Stomach (tissue), 4 donors: ENCODE measurements around the gene XPO6.

Source experiments
- CTCF ChIP-seq, 7 experiments: fragments of 450-650 bp in 4 of 7; fragments of 200-600 bp in 3 of 7; sonication (generic) in 3 of 7; IDR thresholded peaks; one replicate each; pipeline ENCODE4 v1.5.1; 2016 to 2019; ENCODE audit warnings: antibody characterized with exemption in 7 of 7, control low read depth in 2 of 7, mild to moderate bottlenecking in 1 of 7
- POLR2A ChIP-seq, 4 donors: fragments of 450-650 bp; IDR thresholded peaks; one replicate each; pipeline ENCODE4 v1.6.1; 2016; ENCODE audit warnings: antibody characterized with exemption in 4 of 4, control low read depth in 2 of 4, mild to moderate bottlenecking in 1 of 4, moderate library complexity in 1 of 4

GRCh38 chr16:28237754-28238357 is 26.1 kb upstream of the XPO6 start:
- TF ChIP-seq CTCF (IDR thresholded peaks at IDR 0.05) (no peak), POLR2A (IDR thresholded peaks at IDR 0.05) (no peak)
